GM12878 (cell line): ENCODE results near the gene CABLES1. TPM values are rescaled to one million over a fixed set of nuclear protein-coding genes. Genes with fewer than 3 reads are reported as not detected.

Source experiments
- ATF7 ChIP-seq: fragments of 450-650 bp; IDR thresholded peaks from 2 replicates; pipeline ENCODE4 v1.6.1; 2016; ENCODE audit warnings: low read depth, mild to moderate bottlenecking
- CREB1 ChIP-seq: IDR thresholded peaks from 2 replicates; pipeline ENCODE4 v1.6.1; 2012; ENCODE audit warnings: low read depth, mild to moderate bottlenecking, inconsistent platforms
- HCFC1 ChIP-seq: fragments of 150-350 bp; IDR thresholded peaks from 2 replicates; pipeline ENCODE4 v1.6.1; 2014; ENCODE audit warnings: low read length
- IKZF2 ChIP-seq, 2 experiments: fragments of 450-650 bp; IDR thresholded peaks; 2 replicates each; pipeline ENCODE4 v1.6.1; 2017; ENCODE audit warnings: mild to moderate bottlenecking in 2 of 2, moderate library complexity in 2 of 2
- KAT2A ChIP-seq: conservative IDR thresholded peaks from 2 replicates; pipeline ENCODE4 v1.6.1; 2011; ENCODE audit warnings: low read depth, low read length; ENCODE audit not compliant: control insufficient read depth
- KLF5 ChIP-seq: fragments of 450-650 bp; IDR thresholded peaks from 2 replicates; pipeline ENCODE4 v1.6.1; 2014; ENCODE audit warnings: mild to moderate bottlenecking; ENCODE audit not compliant: partially characterized antibody
- MYC ChIP-seq: IDR thresholded peaks from 2 replicates; pipeline ENCODE4 v1.6.1; 2011; ENCODE audit warnings: mild to moderate bottlenecking, low read length, moderate library complexity, inconsistent platforms; ENCODE audit not compliant: insufficient read depth, insufficient replicate concordance, insufficient read length, severe bottlenecking
- NFXL1 ChIP-seq: fragments of 450-650 bp; IDR thresholded peaks from 2 replicates; pipeline ENCODE4 v1.6.1; 2017; ENCODE audit warnings: antibody characterized with exemption, mild to moderate bottlenecking, borderline replicate concordance
- NR2C2 ChIP-seq: IDR thresholded peaks from 2 replicates; pipeline ENCODE4 v1.6.1; 2011; ENCODE audit warnings: borderline replicate concordance, low read depth; ENCODE audit not compliant: control insufficient read depth, insufficient read length
- RCOR1 ChIP-seq: conservative IDR thresholded peaks from 2 replicates; pipeline ENCODE4 v1.6.1; 2012; ENCODE audit warnings: low read depth, low read length, improper control_type of control experiment
- RUNX3 ChIP-seq: IDR thresholded peaks from 2 replicates; pipeline ENCODE4 v1.6.1; 2012; ENCODE audit warnings: low read length, inconsistent platforms
- SIN3A ChIP-seq: IDR thresholded peaks from 2 replicates; pipeline ENCODE4 v1.6.1; 2012; ENCODE audit warnings: low read depth, low read length, improper control_type of control experiment
- SIX5 ChIP-seq: IDR thresholded peaks from 2 replicates; pipeline ENCODE4 v1.6.1; 2011; ENCODE audit warnings: mild to moderate bottlenecking, low read depth, low read length, moderate library complexity; ENCODE audit not compliant: severe bottlenecking
- SRF ChIP-seq, 2 experiments: IDR thresholded peaks; 2 replicates each; pipeline ENCODE4 v1.6.1; 2011; ENCODE audit warnings: low read depth in 2 of 2, low read length in 2 of 2, mild to moderate bottlenecking in 1 of 2, moderate library complexity in 1 of 2
- STAT3 ChIP-seq: IDR thresholded peaks from 2 replicates; pipeline ENCODE4 v1.6.1; 2011; ENCODE audit warnings: low read depth, low read length, improper control_type of control experiment
- SUPT20H ChIP-seq: IDR thresholded peaks from 2 replicates; pipeline ENCODE4 v1.6.1; 2011; ENCODE audit warnings: low read depth, mild to moderate bottlenecking, low read length, moderate library complexity, borderline replicate concordance; ENCODE audit not compliant: control insufficient read depth
- WRNIP1 ChIP-seq: IDR thresholded peaks from 2 replicates; pipeline ENCODE4 v1.6.1; 2011; ENCODE audit warnings: low read depth, low read length, improper control_type of control experiment, borderline replicate concordance
- polyA plus RNA-seq, 11 experiments: library from polyadenylated mRNA; depleted of rRNA in 4 of 11; unstranded in 6 of 11; stranded (reverse) in 5 of 11; fragments of >200 nt; fragmentation: Nextera tagmentation in 4 of 11; fragmentation: Illumina TruSeq in 1 of 11; extraction: Ambion mirVana in 4 of 11; extraction: Trizol in 1 of 11; gene quantifications; 1 replicate in 1 of 11; 2 replicates in 10 of 11; pipeline versions ENCODE4 v1.2.1 to v1.2.3, GENCODE V29; 2011 to 2016; ENCODE audit warnings: inconsistent platforms in 2 of 11, missing spikeins in 2 of 11, low read depth in 1 of 11
- total RNA-seq, 4 experiments: library from RNA; depleted of rRNA in 3 of 4; stranded (reverse); fragments of >200 nt in 3 of 4; fragmentation: Illumina TruSeq in 1 of 4; extraction: Trizol in 1 of 4; gene quantifications; 2 replicates each; pipeline versions ENCODE4 v1.2.1 to v1.2.3, GENCODE V29; 2013 to 2021
- TF ChIP-seq, protein P1 (sequence below): fragments of 450-650 bp; IDR thresholded peaks from 2 replicates; pipeline ENCODE4 v1.6.1; 2018; ENCODE audit warnings: borderline replicate concordance, mild to moderate bottlenecking; ENCODE audit not compliant: partially characterized antibody
- TF ChIP-seq, protein P2 (sequence below): IDR thresholded peaks from 2 replicates; pipeline ENCODE4 v1.6.1; 2011; ENCODE audit warnings: mild to moderate bottlenecking, low read depth, low read length, moderate library complexity; ENCODE audit not compliant: insufficient replicate concordance
- TF ChIP-seq, protein P3 (sequence below): IDR thresholded peaks from 2 replicates; pipeline ENCODE4 v1.6.1; 2011; ENCODE audit warnings: borderline replicate concordance, low read depth, mild to moderate bottlenecking, moderate library complexity, low read length; ENCODE audit not compliant: insufficient read depth, poor library complexity, severe bottlenecking
- TF ChIP-seq, protein P4 (sequence below): fragments of 450-650 bp; IDR thresholded peaks from 2 replicates; pipeline ENCODE4 v1.6.1; 2017; ENCODE audit warnings: low read depth, mild to moderate bottlenecking, moderate library complexity
- TF ChIP-seq, protein P5 (sequence below): fragments of 150-350 bp; IDR thresholded peaks from 2 replicates; pipeline ENCODE4 v1.6.1; 2014; ENCODE audit warnings: mild to moderate bottlenecking, low read depth, low read length

Gene CABLES1
- total and polyA plus RNA-seq, 10 of the 15 experiments (the other 5 are each of a cell fraction or from before 2014, with no cell fraction given): 2.9 to 27.2 (median 8.2) TPM

DNA sequence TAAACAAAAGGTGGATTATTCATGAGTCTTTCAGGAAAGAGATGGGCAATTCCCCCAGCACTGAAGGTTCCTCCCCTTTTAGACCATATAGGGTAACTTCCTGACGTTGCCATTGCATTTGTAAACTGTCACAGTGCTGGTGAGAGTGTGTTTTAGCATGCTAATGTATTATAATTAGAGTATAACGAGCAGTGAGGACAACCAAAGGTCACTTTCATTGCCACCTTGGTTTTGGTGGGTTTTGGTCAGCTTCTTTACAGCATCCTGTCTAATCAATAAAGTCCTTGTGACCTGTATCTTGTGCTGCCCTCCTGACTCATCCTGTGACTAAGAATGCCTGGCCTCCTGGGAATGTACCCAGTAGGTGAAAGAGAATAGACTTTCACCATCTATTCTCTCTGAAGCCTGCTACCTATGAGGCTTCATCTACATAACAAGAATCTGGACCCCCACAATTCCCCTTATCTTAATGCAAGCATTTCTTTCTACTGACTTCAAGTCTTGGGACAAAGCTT lies 148.7 kb downstream of the CABLES1 start (continued):
- TF ChIP-seq, protein P1, sequence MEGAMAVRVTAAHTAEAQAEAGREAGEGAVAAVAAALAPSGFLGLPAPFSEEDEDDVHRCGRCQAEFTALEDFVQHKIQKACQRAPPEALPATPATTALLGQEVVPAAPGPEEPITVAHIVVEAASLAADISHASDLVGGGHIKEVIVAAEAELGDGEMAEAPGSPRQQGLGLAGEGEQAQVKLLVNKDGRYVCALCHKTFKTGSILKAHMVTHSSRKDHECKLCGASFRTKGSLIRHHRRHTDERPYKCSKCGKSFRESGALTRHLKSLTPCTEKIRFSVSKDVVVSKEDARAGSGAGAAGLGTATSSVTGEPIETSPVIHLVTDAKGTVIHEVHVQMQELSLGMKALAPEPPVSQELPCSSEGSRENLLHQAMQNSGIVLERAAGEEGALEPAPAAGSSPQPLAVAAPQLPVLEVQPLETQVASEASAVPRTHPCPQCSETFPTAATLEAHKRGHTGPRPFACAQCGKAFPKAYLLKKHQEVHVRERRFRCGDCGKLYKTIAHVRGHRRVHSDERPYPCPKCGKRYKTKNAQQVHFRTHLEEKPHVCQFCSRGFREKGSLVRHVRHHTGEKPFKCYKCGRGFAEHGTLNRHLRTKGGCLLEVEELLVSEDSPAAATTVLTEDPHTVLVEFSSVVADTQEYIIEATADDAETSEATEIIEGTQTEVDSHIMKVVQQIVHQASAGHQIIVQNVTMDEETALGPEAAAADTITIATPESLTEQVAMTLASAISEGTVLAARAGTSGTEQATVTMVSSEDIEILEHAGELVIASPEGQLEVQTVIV: no peak
- TF ChIP-seq, protein P2, sequence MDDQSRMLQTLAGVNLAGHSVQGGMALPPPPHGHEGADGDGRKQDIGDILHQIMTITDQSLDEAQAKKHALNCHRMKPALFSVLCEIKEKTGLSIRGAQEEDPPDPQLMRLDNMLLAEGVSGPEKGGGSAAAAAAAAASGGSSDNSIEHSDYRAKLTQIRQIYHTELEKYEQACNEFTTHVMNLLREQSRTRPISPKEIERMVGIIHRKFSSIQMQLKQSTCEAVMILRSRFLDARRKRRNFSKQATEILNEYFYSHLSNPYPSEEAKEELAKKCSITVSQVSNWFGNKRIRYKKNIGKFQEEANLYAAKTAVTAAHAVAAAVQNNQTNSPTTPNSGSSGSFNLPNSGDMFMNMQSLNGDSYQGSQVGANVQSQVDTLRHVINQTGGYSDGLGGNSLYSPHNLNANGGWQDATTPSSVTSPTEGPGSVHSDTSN: peak; percentile 33
- TF ChIP-seq CREB1: no peak
- no peak for TF ChIP-seq SIN3A
- TF ChIP-seq, protein P3, sequence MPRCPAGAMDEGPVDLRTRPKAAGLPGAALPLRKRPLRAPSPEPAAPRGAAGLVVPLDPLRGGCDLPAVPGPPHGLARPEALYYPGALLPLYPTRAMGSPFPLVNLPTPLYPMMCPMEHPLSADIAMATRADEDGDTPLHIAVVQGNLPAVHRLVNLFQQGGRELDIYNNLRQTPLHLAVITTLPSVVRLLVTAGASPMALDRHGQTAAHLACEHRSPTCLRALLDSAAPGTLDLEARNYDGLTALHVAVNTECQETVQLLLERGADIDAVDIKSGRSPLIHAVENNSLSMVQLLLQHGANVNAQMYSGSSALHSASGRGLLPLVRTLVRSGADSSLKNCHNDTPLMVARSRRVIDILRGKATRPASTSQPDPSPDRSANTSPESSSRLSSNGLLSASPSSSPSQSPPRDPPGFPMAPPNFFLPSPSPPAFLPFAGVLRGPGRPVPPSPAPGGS: no peak
- no peak for TF ChIP-seq NR2C2
- TF ChIP-seq RCOR1: no peak
- no peak for TF ChIP-seq MYC
- TF ChIP-seq ATF7: peak; percentile 81
- TF ChIP-seq, protein P4, sequence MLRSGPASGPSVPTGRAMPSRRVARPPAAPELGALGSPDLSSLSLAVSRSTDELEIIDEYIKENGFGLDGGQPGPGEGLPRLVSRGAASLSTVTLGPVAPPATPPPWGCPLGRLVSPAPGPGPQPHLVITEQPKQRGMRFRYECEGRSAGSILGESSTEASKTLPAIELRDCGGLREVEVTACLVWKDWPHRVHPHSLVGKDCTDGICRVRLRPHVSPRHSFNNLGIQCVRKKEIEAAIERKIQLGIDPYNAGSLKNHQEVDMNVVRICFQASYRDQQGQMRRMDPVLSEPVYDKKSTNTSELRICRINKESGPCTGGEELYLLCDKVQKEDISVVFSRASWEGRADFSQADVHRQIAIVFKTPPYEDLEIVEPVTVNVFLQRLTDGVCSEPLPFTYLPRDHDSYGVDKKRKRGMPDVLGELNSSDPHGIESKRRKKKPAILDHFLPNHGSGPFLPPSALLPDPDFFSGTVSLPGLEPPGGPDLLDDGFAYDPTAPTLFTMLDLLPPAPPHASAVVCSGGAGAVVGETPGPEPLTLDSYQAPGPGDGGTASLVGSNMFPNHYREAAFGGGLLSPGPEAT: peak; percentile 84
- TF ChIP-seq SIX5: no peak
- peak; percentile 89 to 92 for TF ChIP-seq IKZF2 (IDR thresholded peaks at IDR 0.05)
- no peak for TF ChIP-seq HCFC1
- TF ChIP-seq NFXL1: no peak
- TF ChIP-seq, protein P5, sequence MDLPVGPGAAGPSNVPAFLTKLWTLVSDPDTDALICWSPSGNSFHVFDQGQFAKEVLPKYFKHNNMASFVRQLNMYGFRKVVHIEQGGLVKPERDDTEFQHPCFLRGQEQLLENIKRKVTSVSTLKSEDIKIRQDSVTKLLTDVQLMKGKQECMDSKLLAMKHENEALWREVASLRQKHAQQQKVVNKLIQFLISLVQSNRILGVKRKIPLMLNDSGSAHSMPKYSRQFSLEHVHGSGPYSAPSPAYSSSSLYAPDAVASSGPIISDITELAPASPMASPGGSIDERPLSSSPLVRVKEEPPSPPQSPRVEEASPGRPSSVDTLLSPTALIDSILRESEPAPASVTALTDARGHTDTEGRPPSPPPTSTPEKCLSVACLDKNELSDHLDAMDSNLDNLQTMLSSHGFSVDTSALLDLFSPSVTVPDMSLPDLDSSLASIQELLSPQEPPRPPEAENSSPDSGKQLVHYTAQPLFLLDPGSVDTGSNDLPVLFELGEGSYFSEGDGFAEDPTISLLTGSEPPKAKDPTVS: no peak
- TF ChIP-seq WRNIP1: no peak
- no peak for TF ChIP-seq SUPT20H
- TF ChIP-seq KAT2A: no peak
- peak; percentile 42 for TF ChIP-seq RUNX3
- TF ChIP-seq STAT3: no peak
- no peak for TF ChIP-seq KLF5
- TF ChIP-seq SRF (IDR thresholded peaks at IDR 0.05; ENCODE audit: low read depth in 2 of 2, low read length in 2 of 2): peak; percentile 48 to 91; a peak in 3 of 4 replicates
